ENCODE data around the gene MAGI1.

- TF ChIP-seq CTCF (IDR thresholded peaks at IDR 0.05) (no peak), POLR2A (IDR thresholded peaks at IDR 0.05) (no peak)
Observed at GRCh38 chr3:66004244-66004643, 34.5 kb downstream of the MAGI1 start.
